Transverse colon (tissue), 3 donors: Measurements from ENCODE around the gene OSBPL10.
"Not testable (repeated sequence)": the region's sequence is repeated elsewhere in the genome, so short reads cannot be mapped to it uniquely, and the experiment has no call there.

Experiments
- CTCF ChIP-seq, 5 experiments: fragments of 200-600 bp in 3 of 5; fragments of 450-650 bp in 2 of 5; sonication (generic) in 3 of 5; IDR thresholded peaks; 1 replicate in 2 of 5; 2 replicates in 3 of 5; pipeline ENCODE4 v1.5.1; 2016 to 2017; ENCODE audit warnings: antibody characterized with exemption in 5 of 5, inconsistent platforms in 3 of 5, mild to moderate bottlenecking in 2 of 5, moderate library complexity in 1 of 5
- POLR2A ChIP-seq: fragments of 450-650 bp; IDR thresholded peaks from one replicate; pipeline ENCODE4 v1.6.1; 2016; ENCODE audit warnings: antibody characterized with exemption, mild to moderate bottlenecking, moderate library complexity

- TF ChIP-seq POLR2A; CTCF (IDR thresholded peaks at IDR 0.05): not testable (repeated sequence)
Observed at GRCh38 chr3:31995026-31995425, 14.0 kb upstream of the OSBPL10 start.
